GM20431 (cell line): Measurements from ENCODE around the gene SLC35E1.

Experiments
- in situ Hi-C: fragments of 300-500 bp; cut with MseI, MboI; formaldehyde crosslinking; loops from one replicate; pipeline ENCODE4 v1.15.0; 2020; ENCODE audit warnings: low sequenced_read_pairs; ENCODE audit not compliant: unreplicated experiment

Gene SLC35E1

DNA sequence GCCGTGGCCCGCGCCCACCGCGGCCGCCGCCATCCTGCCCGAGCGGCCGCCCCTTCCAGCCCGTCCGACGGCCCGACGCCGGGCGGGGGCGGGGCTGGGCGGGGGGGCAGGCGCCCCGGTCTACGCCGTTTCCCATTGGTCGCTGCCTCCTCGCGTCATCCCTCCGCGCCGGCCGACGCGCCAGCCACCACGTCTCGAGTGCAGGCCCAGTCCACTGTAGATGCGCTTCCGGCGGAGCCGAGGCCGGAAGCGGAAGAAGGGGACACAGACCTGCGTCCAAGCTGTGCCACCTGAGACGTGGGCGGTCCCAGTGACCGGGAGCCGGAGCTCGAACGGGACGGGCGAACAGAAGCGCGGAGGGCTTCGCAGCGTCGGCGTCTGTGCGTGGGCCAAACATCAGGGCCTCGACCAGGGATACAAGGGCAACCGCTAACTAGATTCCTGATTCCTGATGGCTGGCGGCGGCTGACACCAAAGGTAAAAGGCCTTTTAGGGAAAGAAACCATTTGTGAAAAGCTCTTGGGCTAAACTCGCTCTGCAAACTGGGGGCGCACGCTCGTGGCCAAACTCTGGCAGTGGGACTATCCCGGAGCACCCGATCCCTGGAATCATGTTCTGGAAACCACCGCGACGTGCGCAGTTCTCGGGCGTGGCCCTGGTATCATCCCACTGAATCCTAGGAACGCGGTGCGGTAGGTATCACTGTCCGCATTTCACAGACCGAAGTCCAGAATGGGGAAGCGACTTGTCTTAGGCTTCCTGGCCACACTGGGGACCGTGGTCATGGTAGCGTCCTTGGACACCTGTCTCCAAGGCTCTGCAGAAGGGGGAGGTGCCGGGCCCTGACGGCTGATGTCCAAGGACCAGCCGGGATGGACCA, at the start of gene SLC35E1:
Gene SLC35E1 (minus strand): TSS at position 84 of the 880 bp plus-strand sequence. CDS start 51 bp downstream, at position 33.
- in situ Hi-C loops, result no loop called here

- in situ Hi-C loops, result no loop called here
Observed at GRCh38 chr19:16621165-16621800, 49.1 kb upstream of the SLC35E1 start.

DNA sequence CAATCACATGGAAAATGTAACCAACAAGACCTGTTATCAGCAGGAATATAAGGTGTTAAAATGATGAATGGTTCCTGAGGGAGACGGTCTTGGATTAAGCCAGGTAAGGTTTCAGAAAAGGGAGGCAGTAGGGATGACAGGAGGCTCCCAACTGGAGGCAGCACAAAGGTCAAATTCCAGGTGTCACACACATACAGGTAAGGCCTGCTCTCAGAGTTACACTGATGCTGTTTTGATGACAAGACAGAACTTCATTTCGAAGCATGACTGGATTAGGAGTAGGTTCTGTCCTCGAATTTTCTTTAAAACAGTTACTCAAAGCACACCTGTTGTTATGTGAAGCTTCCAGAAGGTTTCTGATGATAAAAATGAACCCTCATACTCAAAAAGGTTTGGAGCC, 48.4 kb upstream of the SLC35E1 start:
- in situ Hi-C loops, result no loop called here

GRCh38 chr19:16620018-16620417, 47.8 kb upstream of the SLC35E1 start:
- in situ Hi-C loops, result no loop called here

DNA sequence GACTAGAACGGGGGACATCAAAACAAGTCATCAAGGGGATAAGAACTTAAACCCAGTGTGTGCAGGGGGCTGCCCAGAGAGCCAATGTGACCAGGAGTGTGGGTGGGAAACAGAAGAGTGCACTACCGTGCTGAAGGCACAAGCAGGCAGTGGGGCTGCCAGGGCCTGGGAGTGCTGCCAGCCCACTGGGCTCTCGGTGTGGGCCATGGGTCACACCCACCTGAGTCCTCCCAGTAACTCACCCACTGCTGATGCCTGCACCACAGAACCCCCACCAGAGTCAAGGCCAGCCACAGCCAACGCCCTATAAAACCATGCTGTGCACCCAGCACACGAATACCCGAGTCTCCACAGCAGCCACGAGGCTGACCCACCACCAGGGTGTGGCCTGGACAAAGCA, 47.2 kb upstream of the SLC35E1 start:
- in situ Hi-C loops, result no loop called here

GRCh38 chr19:16618248-16618647, 46.0 kb upstream of the SLC35E1 start:
- in situ Hi-C loops, result no loop called here

DNA sequence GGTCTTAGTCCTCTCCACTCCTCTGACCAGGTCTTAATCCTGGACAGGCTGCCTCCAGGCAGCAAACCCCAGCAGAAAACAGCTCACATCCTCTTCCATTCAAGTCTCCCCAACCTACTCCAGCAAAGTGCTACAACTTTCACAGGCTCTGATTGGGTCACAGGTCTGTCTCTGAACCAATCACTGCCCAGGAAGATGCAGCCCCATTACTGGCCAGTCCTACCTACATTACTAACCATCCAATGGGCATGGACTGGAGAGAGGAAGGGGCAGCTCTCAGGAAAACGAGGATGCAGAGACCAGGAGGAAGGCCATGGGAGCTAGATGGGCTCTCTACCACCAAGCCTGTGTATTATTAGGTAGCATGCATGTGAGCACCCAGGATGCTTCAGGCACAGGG, 43.6 kb upstream of the SLC35E1 start:
- in situ Hi-C loops, result no loop called here

GRCh38 chr19:16614941-16615340, 42.7 kb upstream of the SLC35E1 start:
- in situ Hi-C loops, result no loop called here

DNA sequence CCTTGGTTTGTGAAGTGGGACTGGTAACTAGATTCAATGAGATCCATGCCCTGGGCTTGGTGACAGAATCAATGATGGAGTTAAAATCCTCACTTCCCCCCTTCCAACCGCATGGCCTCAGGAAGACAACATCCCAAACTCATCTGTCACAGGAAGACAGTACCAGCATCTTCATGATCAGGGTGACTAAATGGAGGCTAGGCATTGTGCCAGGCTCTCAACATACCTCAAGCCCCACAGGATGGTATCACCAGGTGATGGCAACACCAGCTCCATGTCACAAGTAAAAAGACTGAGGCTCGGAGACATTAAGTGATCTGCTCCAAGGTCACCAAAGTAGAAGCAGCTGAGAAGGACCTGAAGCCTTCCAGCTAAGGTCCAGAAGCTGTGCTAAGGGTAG, 41.6 kb upstream of the SLC35E1 start:
- in situ Hi-C loops, result no loop called here

DNA sequence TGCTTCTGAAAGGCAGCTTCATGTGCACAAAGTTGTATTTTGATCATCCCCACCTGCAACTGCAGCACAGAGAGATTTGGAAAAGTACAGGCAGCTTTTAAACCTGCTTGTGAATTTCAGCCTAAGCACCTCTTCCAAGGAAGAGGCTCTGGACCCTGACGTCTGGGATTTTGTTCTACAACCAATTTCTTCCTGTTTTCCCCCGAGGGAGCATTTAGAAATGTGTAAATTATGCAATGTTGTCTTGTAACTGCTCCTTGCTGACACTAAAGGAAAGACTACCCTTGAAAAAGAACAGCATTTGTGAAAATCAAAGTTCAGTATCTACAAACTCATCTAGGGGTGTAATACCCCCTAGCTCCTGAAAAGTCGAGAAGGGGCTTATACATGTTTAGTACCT, 40.4 kb upstream of the SLC35E1 start:
- in situ Hi-C loops, result no loop called here

- in situ Hi-C loops, result no loop called here
Observed at GRCh38 chr19:16611121-16611520, 38.9 kb upstream of the SLC35E1 start.

DNA sequence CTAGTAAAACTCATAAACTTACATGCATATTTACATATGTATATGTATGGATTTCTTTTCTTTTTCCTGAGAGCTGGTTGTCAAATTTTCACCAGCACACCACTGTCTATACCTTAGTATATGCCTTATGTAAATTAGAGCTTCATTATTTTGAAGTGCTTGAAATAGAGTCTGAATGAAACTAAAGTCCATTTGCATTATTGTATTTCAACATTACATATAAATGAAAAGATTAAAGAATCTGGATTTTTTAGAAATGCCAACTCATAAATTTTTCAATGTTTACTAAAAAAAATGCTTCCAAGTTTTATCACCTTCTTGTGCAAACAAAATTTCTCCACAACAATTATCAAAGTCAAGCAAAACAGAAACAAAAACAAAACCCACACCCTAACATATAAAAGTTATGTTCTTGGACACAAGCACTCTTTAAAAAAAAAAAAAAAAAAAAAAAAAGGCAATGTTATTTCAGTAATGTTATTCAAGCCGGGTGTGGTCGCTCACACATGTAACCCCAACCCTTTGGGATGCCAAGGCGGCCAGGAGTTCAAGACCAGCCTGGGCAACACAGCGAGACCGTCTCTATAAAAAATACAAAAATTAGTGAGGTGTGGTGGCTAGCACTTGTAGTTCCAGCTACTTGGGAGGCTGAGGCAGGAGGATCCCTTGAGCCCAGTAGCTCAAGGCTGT, 37.4 kb upstream of the SLC35E1 start:
- in situ Hi-C loops, result no loop called here

- in situ Hi-C loops, result no loop called here
Observed at GRCh38 chr19:16608290-16608739, 36.1 kb upstream of the SLC35E1 start.

GRCh38 chr19:16607819-16608218, 35.6 kb upstream of the SLC35E1 start:
- in situ Hi-C loops, result no loop called here

GRCh38 chr19:16605553-16605994, 33.4 kb upstream of the SLC35E1 start:
- in situ Hi-C loops, result no loop called here

DNA sequence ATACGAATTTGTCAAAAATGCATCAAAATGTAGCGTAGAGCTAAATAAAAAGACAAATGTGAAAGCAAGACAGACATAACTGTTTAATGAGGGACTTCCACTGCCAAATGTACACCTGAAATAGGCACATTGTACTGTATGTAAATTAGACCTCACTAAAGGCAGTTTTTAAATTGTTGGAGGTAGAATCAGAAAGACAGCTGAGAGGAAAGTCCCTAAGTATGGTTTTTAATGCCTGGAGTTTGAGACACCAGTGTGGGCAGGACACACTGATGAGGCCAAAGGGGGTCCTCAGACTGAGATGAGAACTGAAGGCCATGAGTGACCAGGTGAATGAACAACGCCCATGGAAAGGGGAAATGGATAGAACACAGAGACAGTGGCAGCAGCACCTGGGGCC, 32.9 kb upstream of the SLC35E1 start:
- in situ Hi-C loops, result no loop called here

DNA sequence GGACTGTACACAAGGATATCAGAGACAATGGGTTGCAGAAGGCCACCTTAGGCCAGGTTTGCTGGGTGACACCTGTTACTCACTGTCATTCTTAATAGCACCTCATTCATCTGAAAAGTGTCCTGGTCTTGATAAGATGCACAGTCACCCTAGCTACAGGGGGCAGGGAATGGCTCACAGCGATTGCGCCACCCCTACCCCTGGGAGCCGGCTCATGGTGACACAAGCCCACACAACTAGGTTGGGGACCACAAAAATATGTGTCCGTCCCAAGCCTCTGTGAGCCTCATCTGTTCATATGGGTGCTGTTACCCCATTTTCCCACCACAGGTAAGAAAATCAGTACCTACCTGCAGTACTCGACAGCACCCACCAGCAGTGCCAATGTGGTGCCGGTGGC, 32.4 kb upstream of the SLC35E1 start:
- in situ Hi-C loops, result no loop called here

DNA sequence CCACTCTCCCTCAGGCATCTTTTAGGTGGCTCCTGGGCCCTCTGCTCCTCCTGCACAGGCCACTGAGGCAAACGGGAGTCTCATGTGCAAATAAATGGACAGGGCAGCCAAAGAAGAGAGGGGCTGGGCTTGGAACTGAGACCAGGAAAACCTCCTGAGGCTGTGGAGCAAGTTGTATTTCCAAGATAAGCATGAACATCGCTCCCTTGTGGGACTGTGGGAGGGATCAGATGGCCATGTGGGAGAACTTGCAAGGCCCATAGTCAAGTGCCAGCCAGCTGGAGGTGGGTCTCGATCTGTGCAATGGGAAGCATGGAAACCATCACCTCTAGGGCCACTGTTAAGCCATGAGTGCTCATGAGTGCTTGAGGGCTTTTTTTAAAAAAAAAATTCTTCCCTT, 30.9 kb upstream of the SLC35E1 start:
- in situ Hi-C loops, result no loop called here

GRCh38 chr19:16601378-16602052, 29.3 kb upstream of the SLC35E1 start:
- in situ Hi-C loops, result no loop called here

DNA sequence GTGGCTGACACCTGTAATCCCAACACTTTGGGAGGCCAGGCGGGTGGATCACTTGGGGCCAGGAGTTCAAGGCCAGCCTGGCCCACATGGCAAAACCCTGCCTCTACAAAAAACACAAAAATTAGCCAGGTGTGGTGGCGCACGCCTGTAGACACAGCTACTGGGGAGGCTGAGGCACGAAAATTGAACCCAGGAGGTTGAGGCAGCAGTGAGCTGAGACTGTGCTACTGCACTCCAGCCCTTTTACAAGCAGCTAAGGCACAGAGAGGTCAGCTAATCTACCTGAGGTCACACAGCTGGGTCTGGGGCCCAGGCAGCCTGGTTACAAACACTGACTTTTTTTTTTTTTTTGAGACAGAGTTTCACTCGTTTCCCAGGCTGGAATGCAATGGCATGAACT, 28.6 kb upstream of the SLC35E1 start:
- in situ Hi-C loops, result no loop called here
